ENCODE data around the gene C12orf57.
A peak's percentile ranks its signal among the peaks of the same experiment; 100 is the strongest.

Gene C12orf57

GRCh38 chr12:6959805-6960592, 16.2 kb downstream of the C12orf57 start:
- peak; percentile 73 for DNase-seq (ENCODE audit: low spot score)
- TF ChIP-seq, protein P1, sequence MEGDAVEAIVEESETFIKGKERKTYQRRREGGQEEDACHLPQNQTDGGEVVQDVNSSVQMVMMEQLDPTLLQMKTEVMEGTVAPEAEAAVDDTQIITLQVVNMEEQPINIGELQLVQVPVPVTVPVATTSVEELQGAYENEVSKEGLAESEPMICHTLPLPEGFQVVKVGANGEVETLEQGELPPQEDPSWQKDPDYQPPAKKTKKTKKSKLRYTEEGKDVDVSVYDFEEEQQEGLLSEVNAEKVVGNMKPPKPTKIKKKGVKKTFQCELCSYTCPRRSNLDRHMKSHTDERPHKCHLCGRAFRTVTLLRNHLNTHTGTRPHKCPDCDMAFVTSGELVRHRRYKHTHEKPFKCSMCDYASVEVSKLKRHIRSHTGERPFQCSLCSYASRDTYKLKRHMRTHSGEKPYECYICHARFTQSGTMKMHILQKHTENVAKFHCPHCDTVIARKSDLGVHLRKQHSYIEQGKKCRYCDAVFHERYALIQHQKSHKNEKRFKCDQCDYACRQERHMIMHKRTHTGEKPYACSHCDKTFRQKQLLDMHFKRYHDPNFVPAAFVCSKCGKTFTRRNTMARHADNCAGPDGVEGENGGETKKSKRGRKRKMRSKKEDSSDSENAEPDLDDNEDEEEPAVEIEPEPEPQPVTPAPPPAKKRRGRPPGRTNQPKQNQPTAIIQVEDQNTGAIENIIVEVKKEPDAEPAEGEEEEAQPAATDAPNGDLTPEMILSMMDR (IDR thresholded peaks at IDR 0.05): no peak
- H3K4me3 ChIP-seq: peak overlapping the region; percentile 7
- H3K27ac ChIP-seq: peak overlapping the region in 1 of 2 donors; percentile 73

DNA sequence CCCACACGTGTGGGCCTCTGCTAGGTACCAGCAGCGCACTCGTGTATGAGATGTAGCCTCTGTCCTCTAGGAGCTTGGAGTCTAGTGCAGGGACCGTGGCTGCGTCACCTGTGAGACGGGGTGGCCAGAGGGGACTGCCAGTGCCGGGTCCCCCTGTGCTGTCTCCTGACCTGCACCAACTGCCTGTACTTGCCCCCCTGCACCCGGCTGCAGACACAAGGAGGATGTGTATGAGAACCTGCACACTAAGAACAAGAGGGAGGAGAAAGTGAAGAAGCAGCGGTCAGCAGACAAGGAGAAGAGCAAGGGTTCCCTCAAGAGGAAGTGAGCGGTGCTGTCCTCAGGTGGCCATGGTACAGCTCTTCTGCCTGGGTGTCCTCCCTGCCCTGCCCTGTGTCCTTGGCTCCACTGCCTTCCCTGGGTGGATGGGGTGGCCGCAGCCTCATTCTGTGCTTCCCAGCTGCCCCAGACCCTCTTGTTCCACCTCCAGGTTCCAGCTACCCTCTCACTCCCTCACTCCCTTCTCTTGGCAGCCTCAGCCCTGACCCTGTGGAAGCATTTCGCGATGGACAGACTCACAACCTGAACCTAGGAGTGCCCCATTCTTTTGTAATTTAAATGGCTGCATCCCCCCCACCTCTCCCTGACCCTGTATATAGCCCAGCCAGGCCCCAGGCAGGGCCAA, 16.9 kb downstream of the C12orf57 start:
- no peak for DNase-seq (ENCODE audit: low spot score)
- TF ChIP-seq, protein P1 (IDR thresholded peaks at IDR 0.05): no peak
- Histone ChIP-seq H3K4me3 (peak overlapping the region; percentile 49), H3K27ac (peak overlapping the region; percentile 30 to 73)

GRCh38 chr12:6961278-6961694, 17.5 kb downstream of the C12orf57 start:
- DNase-seq (ENCODE audit: low spot score): peak; percentile 76
- H3K4me3 ChIP-seq: peak overlapping the region; percentile 49
- TF ChIP-seq, protein P1 (IDR thresholded peaks at IDR 0.05): no peak
- H3K27ac ChIP-seq: peak overlapping the region; percentile 38 to 73

GRCh38 chr12:6961695-6962284, 18.0 kb downstream of the C12orf57 start:
- peak; percentile 80 for DNase-seq (ENCODE audit: low spot score)
- peak overlapping the region; percentile 38 to 73 for H3K27ac ChIP-seq
- H3K4me3 ChIP-seq: peak overlapping the region; percentile 49
- TF ChIP-seq, protein P1 (IDR thresholded peaks at IDR 0.05): no peak

DNA sequence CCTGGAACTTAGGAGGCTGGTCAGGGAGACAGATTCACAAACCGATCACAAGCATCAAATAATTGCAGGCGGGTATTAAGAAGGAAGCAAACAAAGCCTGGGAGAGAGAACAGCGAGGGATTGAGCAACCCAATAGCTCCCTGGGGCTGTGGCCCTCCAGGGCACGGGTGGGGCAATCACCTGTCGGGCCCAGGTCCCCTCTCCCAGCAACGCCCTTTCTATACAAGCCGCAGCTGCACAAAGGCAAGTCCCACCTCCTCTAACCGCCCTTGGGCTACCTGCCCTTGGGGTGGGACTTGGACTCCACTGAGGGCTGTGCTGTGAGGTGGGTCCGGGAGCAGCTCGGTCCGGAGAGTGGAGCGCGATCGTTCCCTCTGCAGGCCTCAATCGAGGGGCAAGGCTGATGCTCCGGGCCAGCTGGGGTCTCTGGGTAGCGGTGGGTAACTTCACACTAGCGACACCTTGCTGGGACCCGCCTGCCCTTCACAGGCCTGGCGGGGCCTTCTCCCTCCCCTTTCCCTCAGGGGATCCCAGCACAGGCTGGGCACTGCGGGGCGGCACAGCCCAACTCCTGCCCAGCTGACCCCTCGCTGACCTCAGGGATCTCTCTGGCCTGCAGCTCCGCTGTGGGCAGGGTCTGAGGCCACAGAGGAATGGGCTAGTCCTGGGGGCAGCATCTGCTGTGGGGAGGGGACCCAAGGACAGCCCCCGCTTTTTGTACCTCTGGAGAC, 18.6 kb downstream of the C12orf57 start:
- peak overlapping the region; percentile 38 to 73 for H3K27ac ChIP-seq
- TF ChIP-seq, protein P1 (IDR thresholded peaks at IDR 0.05): no peak
- DNase-seq (ENCODE audit: low spot score): peak; percentile 74
- H3K4me3 ChIP-seq: peak overlapping the region; percentile 49

GRCh38 chr12:6963016-6963731, 19.4 kb downstream of the C12orf57 start:
- TF ChIP-seq, protein P1 (IDR thresholded peaks at IDR 0.05): no peak
- no peak overlapping the region for H3K4me3 ChIP-seq
- H3K27ac ChIP-seq: peak overlapping the region in 1 of 2 donors; percentile 13
- DNase-seq (ENCODE audit: low spot score): peak; percentile 74

All from coronary artery (tissue), 2 donors.